ENCODE data around the gene SLC16A7. TPM values are rescaled to one million over a fixed set of nuclear protein-coding genes. Genes with fewer than 3 reads are reported as not detected.
"Not testable (repeated sequence)": the region's sequence is repeated elsewhere in the genome, so short reads cannot be mapped to it uniquely, and the experiment has no call there.

Gene SLC16A7
- total RNA-seq, 1 donor from 2014 or later, result 43.7 TPM

- Mint-ChIP-seq H3K36me3 (ENCODE audit: low read depth) (peaks cover 7% of the 10 kb centered on the region), H3K4me3 (no peak overlapping the region), H3K27me3 (no peaks in the 10 kb centered on the region), H3K27ac (no peak overlapping the region), H3K4me1 (no peaks in the 10 kb centered on the region), H3K9me3 (peaks cover 4% of the 10 kb centered on the region)
- no peak for DNase-seq
- intact Hi-C loops (cut with micrococcal nuclease), result no loop called here
Observed at GRCh38 chr12:59742841-59743240, 147.0 kb downstream of the SLC16A7 start.

DNA sequence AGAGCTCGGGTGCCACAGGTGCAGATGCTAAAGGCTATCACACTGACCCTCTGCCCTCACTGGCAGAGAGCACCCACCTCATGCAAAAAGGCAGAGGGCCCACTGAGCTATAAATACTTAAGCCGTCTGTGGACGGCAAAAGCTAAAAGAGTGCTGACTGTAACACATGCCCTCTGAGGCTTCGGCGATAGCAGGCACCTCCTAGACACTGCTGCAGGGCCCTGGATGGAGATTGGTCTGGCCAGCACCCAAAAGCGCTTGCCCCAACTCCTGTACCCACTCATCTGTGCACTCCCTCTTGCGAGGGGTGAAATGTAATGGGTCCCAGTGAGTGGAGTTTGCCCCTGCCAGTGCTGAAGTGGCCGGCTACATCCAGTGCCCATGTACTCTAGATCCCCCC is 148.7 kb downstream of the SLC16A7 start:
- no peak overlapping the region for H3K4me3 Mint-ChIP-seq
- H3K9me3 Mint-ChIP-seq, result peaks cover 8% of the 10 kb centered on the region
- H3K27ac Mint-ChIP-seq, result no peak overlapping the region
- intact Hi-C loops (cut with micrococcal nuclease), result no loop called here
- no peak for DNase-seq
- H3K4me1 Mint-ChIP-seq, result no peaks in the 10 kb centered on the region
- no peaks in the 10 kb centered on the region for H3K27me3 Mint-ChIP-seq
- peaks cover 12% of the 10 kb centered on the region for H3K36me3 Mint-ChIP-seq (ENCODE audit: low read depth)

DNA sequence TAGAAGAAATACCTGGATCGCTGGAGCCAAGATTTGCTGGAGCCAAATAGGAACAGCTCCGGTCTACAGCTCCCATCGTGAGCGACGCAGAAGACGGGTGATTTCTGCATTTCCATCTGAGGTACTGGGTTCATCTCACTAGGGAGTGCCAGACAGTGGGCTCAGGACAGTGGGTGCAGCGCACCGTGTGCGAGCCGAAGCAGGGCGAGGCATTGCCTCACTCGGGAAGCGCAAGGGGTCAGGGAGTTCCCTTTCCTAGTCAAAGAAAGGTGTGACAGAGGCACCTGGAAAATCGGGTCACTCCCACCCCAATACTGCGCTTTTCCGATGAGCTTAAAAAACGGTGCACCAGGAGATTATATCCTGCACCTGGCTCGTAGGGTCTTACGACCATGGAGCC is 155.3 kb downstream of the SLC16A7 start:
- H3K4me3 Mint-ChIP-seq; H3K4me1 Mint-ChIP-seq; H3K27me3 Mint-ChIP-seq; intact Hi-C loops (cut with micrococcal nuclease); H3K27ac Mint-ChIP-seq; DNase-seq: not testable (repeated sequence)
- peaks cover 12% of the 10 kb centered on the region for H3K36me3 Mint-ChIP-seq (ENCODE audit: low read depth)
- peaks cover 29% of the 10 kb centered on the region for H3K9me3 Mint-ChIP-seq

DNA sequence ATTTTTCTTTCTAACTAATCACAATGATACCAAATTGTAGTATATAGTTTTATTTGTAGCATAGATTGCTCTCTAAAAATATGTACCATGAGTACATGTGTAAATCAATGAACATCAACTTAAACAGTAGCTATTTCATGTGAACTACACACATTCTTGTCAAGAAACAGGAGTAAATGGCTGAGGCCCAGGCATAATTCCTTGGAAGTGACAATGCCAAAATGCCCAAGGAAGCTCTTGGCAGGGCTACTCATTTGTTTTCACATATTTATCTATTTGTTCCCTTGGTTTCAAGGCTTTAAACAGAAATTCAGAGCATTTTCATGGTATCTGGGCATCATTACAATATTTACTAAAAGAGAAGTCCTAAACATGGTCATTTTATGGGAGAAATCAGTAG is 165.7 kb downstream of the SLC16A7 start:
- intact Hi-C loops (cut with micrococcal nuclease), result no loop called here

GRCh38 chr12:59763835-59764234 is 168.0 kb downstream of the SLC16A7 start:
- Mint-ChIP-seq H3K9me3 (no peaks in the 10 kb centered on the region), H3K4me1 (no peaks in the 10 kb centered on the region), H3K27ac (no peak overlapping the region), H3K36me3 (ENCODE audit: low read depth) (peaks cover 8% of the 10 kb centered on the region), H3K27me3 (no peaks in the 10 kb centered on the region), H3K4me3 (no peak overlapping the region)
- DNase-seq, result no peak
- intact Hi-C loops (cut with micrococcal nuclease), result no loop called here

More for the DNA sequence above, 165.7 kb downstream of the SLC16A7 start:
- Mint-ChIP-seq H3K36me3 (ENCODE audit: low read depth) (peaks cover 2% of the 10 kb centered on the region), H3K9me3 (no peaks in the 10 kb centered on the region), H3K4me3 (no peak overlapping the region), H3K27me3 (no peaks in the 10 kb centered on the region), H3K4me1 (no peaks in the 10 kb centered on the region), H3K27ac (no peak overlapping the region)
- DNase-seq, result no peak

GRCh38 chr12:59768031-59768430 is 172.2 kb downstream of the SLC16A7 start:
- Mint-ChIP-seq H3K27me3 (no peaks in the 10 kb centered on the region), H3K36me3 (ENCODE audit: low read depth) (peaks cover 10% of the 10 kb centered on the region), H3K4me1 (no peaks in the 10 kb centered on the region), H3K4me3 (no peak overlapping the region), H3K9me3 (no peaks in the 10 kb centered on the region), H3K27ac (no peak overlapping the region)
- DNase-seq, result no peak
- intact Hi-C loops (cut with micrococcal nuclease), result no loop called here

- no peak for DNase-seq
- Mint-ChIP-seq H3K27ac (no peak overlapping the region), H3K4me1 (no peaks in the 10 kb centered on the region), H3K36me3 (ENCODE audit: low read depth) (peaks cover 3% of the 10 kb centered on the region), H3K4me3 (no peak overlapping the region), H3K9me3 (no peaks in the 10 kb centered on the region), H3K27me3 (no peaks in the 10 kb centered on the region)
- intact Hi-C loops (cut with micrococcal nuclease), result no loop called here
Observed at GRCh38 chr12:59780605-59781135, 184.8 kb downstream of the SLC16A7 start.

DNA sequence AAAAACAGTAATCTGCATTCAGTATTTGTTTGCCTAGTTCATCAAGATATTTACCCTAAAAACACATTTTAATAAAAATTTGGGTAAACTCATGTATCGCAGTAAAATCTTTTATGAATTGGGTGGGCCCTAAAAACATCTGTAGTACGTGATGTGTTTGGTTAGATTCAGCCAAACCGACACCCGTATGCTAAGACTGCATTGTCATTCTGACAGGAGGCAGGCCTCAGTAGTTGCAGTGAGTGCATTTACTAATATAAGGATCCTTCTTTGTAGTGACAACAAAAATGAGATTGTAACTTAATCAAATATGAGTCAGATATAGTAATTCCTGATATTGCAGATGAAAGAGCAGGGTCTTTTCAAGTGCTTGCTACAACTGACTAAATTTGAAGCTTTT is 191.8 kb downstream of the SLC16A7 start:
- DNase-seq, result no peak
- no peak overlapping the region for H3K4me3 Mint-ChIP-seq
- peaks cover 1% of the 10 kb centered on the region for H3K4me1 Mint-ChIP-seq
- no peak overlapping the region for H3K27ac Mint-ChIP-seq
- H3K27me3 Mint-ChIP-seq, result no peaks in the 10 kb centered on the region
- intact Hi-C loops (cut with micrococcal nuclease), result no loop called here
- peaks cover 7% of the 10 kb centered on the region for H3K36me3 Mint-ChIP-seq (ENCODE audit: low read depth)
- no peaks in the 10 kb centered on the region for H3K9me3 Mint-ChIP-seq

GRCh38 chr12:59792647-59793046 is 196.8 kb downstream of the SLC16A7 start:
- peaks cover 1% of the 10 kb centered on the region for H3K4me1 Mint-ChIP-seq
- peaks cover 7% of the 10 kb centered on the region for H3K36me3 Mint-ChIP-seq (ENCODE audit: low read depth)
- no peak for DNase-seq
- intact Hi-C loops (cut with micrococcal nuclease), result no loop called here
- peaks cover 10% of the 10 kb centered on the region for H3K9me3 Mint-ChIP-seq
- no peak overlapping the region for H3K4me3 Mint-ChIP-seq
- no peak overlapping the region for H3K27ac Mint-ChIP-seq
- no peaks in the 10 kb centered on the region for H3K27me3 Mint-ChIP-seq

DNA sequence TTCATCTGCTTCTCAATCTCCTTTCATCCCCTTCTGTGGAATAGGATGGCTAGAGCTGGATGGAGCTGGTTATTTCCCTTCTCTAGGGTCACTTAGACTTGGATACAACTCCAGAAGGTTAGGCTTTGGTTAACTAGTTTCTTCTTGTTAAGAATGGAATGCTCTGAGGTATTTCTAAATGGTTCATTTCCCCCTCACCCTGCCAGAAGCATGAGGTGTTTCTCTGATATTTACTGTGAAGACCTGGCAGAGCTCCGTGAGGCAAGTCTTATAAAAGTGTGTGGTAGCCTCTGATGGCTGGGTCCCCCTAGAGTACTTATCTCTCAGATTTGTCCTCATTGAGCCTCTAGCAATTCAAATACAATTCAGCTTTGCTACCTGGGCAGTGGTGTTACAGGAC is 207.9 kb downstream of the SLC16A7 start:
- DNase-seq, result no peak
- Mint-ChIP-seq H3K36me3 (ENCODE audit: low read depth) (no peaks in the 10 kb centered on the region), H3K27me3 (peaks cover 2% of the 10 kb centered on the region), H3K27ac (no peak overlapping the region), H3K4me1 (no peaks in the 10 kb centered on the region), H3K4me3 (no peak overlapping the region), H3K9me3 (peaks cover 7% of the 10 kb centered on the region)
- intact Hi-C loops (cut with micrococcal nuclease), result loop anchor here (10.0 kb wide), 1 partner anchor 249 kb away; no protein-coding TSS in a partner anchor

DNA sequence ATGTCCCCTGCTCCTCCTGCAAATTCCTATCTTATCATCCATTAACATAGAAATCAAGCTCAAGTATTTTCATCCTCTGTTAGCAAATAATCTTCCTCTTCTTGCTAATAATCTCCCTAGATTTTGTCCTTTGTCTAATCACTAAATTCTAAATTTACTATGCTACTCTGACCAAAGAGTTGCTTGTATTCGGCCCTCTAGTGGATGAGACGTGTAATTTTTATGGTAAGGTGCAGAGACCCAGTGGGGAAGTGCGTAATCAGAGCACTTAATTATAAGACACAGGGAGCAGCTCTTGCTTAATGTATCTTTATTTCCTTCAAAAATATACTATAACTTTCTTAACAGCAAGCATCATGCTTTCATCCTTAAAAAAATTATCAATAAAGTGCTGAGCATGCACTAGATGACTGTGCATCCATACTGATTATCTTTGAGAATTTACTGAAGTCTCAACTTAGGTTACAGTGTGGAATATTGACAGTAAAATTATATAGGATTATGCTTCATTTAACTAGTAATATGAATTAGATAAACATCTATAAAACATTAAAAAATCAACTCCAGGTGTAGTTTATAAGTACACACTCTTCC is 212.6 kb downstream of the SLC16A7 start:
- no peaks in the 10 kb centered on the region for H3K36me3 Mint-ChIP-seq (ENCODE audit: low read depth)
- peak; percentile 66 for DNase-seq
- intact Hi-C loops (cut with micrococcal nuclease), result loop anchor here (1.0 to 10.0 kb wide), 3 partner anchors 254 to 405 kb away; no protein-coding TSS in a partner anchor
- H3K9me3 Mint-ChIP-seq, result no peaks in the 10 kb centered on the region
- no peaks in the 10 kb centered on the region for H3K4me1 Mint-ChIP-seq
- H3K27ac Mint-ChIP-seq, result no peak overlapping the region
- H3K27me3 Mint-ChIP-seq, result peaks cover 6% of the 10 kb centered on the region
- no peak overlapping the region for H3K4me3 Mint-ChIP-seq

DNA sequence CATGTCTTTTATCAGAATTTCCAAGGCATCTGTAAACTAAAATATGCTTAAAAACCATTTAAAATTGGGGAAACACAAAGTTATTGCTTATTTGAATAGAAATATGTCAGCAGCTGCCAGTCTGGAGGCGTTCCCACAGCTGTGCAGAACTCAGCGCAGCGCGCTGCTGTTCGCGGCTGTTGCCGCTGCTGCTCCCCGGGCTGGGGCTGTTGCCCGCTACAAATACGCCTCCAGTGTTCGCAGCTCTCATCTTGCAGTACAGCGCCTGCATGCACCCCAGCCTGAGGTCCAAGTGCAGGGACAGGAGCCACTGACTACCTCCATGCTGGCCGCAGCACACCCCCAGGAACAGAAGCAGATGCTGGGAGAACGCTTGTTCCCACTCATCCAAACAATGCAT is 216.2 kb downstream of the SLC16A7 start:
- H3K36me3 Mint-ChIP-seq (ENCODE audit: low read depth), result no peaks in the 10 kb centered on the region
- no peak overlapping the region for H3K27ac Mint-ChIP-seq
- peaks cover 6% of the 10 kb centered on the region for H3K27me3 Mint-ChIP-seq
- H3K9me3 Mint-ChIP-seq, result no peaks in the 10 kb centered on the region
- DNase-seq, result no peak
- no peaks in the 10 kb centered on the region for H3K4me1 Mint-ChIP-seq
- intact Hi-C loops (cut with micrococcal nuclease), result no loop called here
- no peak overlapping the region for H3K4me3 Mint-ChIP-seq

- H3K36me3 Mint-ChIP-seq (ENCODE audit: low read depth), result no peaks in the 10 kb centered on the region
- peaks cover 4% of the 10 kb centered on the region for H3K27me3 Mint-ChIP-seq
- intact Hi-C loops (cut with micrococcal nuclease), result no loop called here
- no peaks in the 10 kb centered on the region for H3K9me3 Mint-ChIP-seq
- no peaks in the 10 kb centered on the region for H3K4me1 Mint-ChIP-seq
- H3K4me3 Mint-ChIP-seq, result no peak overlapping the region
- H3K27ac Mint-ChIP-seq, result no peak overlapping the region
- no peak for DNase-seq
Observed at GRCh38 chr12:59812716-59813115, 216.9 kb downstream of the SLC16A7 start.

DNA sequence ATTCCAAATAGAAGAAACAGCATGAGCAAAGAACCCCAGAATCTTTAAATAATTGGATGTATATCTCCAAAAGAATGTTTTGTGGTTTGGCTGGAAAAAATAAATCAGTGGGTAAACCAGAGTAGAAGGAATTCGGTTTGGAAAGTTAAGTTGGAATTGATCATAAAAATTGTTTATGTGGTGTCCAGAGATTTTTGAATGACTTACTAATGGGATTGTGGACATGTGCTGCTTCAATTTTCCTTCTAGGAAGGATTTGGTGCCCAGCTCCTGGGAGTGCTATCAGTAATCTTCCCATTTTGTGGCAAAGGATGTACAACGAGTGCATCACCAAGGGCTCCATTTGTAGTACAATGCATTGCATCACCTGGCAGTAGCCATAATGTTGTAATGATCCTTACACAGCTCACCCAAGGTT is 224.8 kb downstream of the SLC16A7 start:
- Mint-ChIP-seq H3K4me3 (no peak overlapping the region), H3K36me3 (ENCODE audit: low read depth) (no peaks in the 10 kb centered on the region), H3K27ac (no peak overlapping the region), H3K9me3 (no peaks in the 10 kb centered on the region), H3K27me3 (no peaks in the 10 kb centered on the region), H3K4me1 (peaks cover 4% of the 10 kb centered on the region)
- peak; percentile 22 for DNase-seq
- intact Hi-C loops (cut with micrococcal nuclease), result no loop called here

GRCh38 chr12:59823567-59823966 is 227.7 kb downstream of the SLC16A7 start:
- H3K36me3 Mint-ChIP-seq (ENCODE audit: low read depth), result no peaks in the 10 kb centered on the region
- H3K4me3 Mint-ChIP-seq, result no peak overlapping the region
- H3K27ac Mint-ChIP-seq, result no peak overlapping the region
- H3K9me3 Mint-ChIP-seq, result no peaks in the 10 kb centered on the region
- peaks cover 2% of the 10 kb centered on the region for H3K27me3 Mint-ChIP-seq
- intact Hi-C loops (cut with micrococcal nuclease), result no loop called here
- peaks cover 2% of the 10 kb centered on the region for H3K4me1 Mint-ChIP-seq
- DNase-seq, result no peak

Measured in activated CD4-positive, alpha-beta T cell treated with anti-CD3 and anti-CD28 coated beads, Interleukin-2, amount 10 ng/mL, durations not matched to agents 24 days and 14 days (primary cell).